Measurements from ENCODE around the gene ZNF124.

- TF ChIP-seq ATF3 (IDR thresholded peaks at IDR 0.05) (no peak), EZH2phosphoT487 (IDR thresholded peaks at IDR 0.05; ENCODE audit: borderline replicate concordance) (no peak), FOSL1 (IDR thresholded peaks at IDR 0.05; ENCODE audit: low read depth) (no peak), MAX (IDR thresholded peaks at IDR 0.05) (no peak), ZNF274 (IDR thresholded peaks at IDR 0.05; ENCODE audit: low read depth, low read length) (no peak), POLR2A (IDR thresholded peaks at IDR 0.05; ENCODE audit: borderline replicate concordance, extremely low read depth, insufficient read depth, insufficient read length) (no peak)
- TF ChIP-seq, protein P1, sequence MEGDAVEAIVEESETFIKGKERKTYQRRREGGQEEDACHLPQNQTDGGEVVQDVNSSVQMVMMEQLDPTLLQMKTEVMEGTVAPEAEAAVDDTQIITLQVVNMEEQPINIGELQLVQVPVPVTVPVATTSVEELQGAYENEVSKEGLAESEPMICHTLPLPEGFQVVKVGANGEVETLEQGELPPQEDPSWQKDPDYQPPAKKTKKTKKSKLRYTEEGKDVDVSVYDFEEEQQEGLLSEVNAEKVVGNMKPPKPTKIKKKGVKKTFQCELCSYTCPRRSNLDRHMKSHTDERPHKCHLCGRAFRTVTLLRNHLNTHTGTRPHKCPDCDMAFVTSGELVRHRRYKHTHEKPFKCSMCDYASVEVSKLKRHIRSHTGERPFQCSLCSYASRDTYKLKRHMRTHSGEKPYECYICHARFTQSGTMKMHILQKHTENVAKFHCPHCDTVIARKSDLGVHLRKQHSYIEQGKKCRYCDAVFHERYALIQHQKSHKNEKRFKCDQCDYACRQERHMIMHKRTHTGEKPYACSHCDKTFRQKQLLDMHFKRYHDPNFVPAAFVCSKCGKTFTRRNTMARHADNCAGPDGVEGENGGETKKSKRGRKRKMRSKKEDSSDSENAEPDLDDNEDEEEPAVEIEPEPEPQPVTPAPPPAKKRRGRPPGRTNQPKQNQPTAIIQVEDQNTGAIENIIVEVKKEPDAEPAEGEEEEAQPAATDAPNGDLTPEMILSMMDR (IDR thresholded peaks at IDR 0.05 in 2 of 3, conservative IDR thresholded peaks at IDR 0.05 in 1 of 3; ENCODE audit: borderline replicate concordance in 1 of 3, insufficient read depth in 1 of 3, low read depth in 2 of 3, low read length in 2 of 3), result no peak
Measured at GRCh38 chr1:247113733-247114271, 58.0 kb downstream of the ZNF124 start.
